Vagina (tissue), 2 donors: ENCODE data around the gene HDGFL2.

Experiments used
- POLR2A ChIP-seq, 2 donors: fragments of 450-650 bp; IDR thresholded peaks; one replicate each; pipeline ENCODE4 v1.6.1; 2017; ENCODE audit warnings: antibody characterized with exemption in 2 of 2, mild to moderate bottlenecking in 2 of 2, moderate library complexity in 2 of 2
- POLR2AphosphoS5 ChIP-seq, 2 donors: sonication (generic); formaldehyde crosslinking; IDR thresholded peaks; one replicate each; pipeline ENCODE4 v1.9.0; 2017; ENCODE audit warnings: antibody characterized with exemption in 2 of 2, mild to moderate bottlenecking in 2 of 2, low read depth in 1 of 2; ENCODE audit not compliant: insufficient read depth in 1 of 2
- TF ChIP-seq, protein P1 (sequence below), 3 experiments: fragments of 450-650 bp in 2 of 3; fragments of 200-600 bp in 1 of 3; sonication (generic) in 1 of 3; IDR thresholded peaks; one replicate each; pipeline ENCODE4 v1.5.1; 2017 to 2019; ENCODE audit warnings: antibody characterized with exemption in 3 of 3, mild to moderate bottlenecking in 2 of 3, moderate library complexity in 2 of 3

GRCh38 chr19:4442819-4443146, 29.3 kb upstream of the HDGFL2 start:
- TF ChIP-seq, protein P1, sequence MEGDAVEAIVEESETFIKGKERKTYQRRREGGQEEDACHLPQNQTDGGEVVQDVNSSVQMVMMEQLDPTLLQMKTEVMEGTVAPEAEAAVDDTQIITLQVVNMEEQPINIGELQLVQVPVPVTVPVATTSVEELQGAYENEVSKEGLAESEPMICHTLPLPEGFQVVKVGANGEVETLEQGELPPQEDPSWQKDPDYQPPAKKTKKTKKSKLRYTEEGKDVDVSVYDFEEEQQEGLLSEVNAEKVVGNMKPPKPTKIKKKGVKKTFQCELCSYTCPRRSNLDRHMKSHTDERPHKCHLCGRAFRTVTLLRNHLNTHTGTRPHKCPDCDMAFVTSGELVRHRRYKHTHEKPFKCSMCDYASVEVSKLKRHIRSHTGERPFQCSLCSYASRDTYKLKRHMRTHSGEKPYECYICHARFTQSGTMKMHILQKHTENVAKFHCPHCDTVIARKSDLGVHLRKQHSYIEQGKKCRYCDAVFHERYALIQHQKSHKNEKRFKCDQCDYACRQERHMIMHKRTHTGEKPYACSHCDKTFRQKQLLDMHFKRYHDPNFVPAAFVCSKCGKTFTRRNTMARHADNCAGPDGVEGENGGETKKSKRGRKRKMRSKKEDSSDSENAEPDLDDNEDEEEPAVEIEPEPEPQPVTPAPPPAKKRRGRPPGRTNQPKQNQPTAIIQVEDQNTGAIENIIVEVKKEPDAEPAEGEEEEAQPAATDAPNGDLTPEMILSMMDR (IDR thresholded peaks at IDR 0.05), result no peak
- TF ChIP-seq POLR2AphosphoS5 (IDR thresholded peaks at IDR 0.05; ENCODE audit: insufficient read depth in 1 of 2, low read depth in 1 of 2) (no peak), POLR2A (IDR thresholded peaks at IDR 0.05) (no peak)
